A673 (cell line): ENCODE results near the gene TTC28. TPM values are rescaled to one million over a fixed set of nuclear protein-coding genes. Genes with fewer than 3 reads are reported as not detected.

Experiments used
- BruUV-seq: library from RNA; stranded (reverse); fragments of 400-500 nt; replicated peaks from 2 replicates; lab custom pipeline; 2021; lab: Mats Ljungman, UMichigan
- CTCF ChIA-PET: fragments of 300-600 bp; sonication (Branson Sonifier 250); formaldehyde crosslinking; loops from one replicate; lab custom pipeline; 2022; ENCODE audit warnings: antibody characterized with exemption; lab: Charles Lee
- POLR2A ChIA-PET: fragments of 300-600 bp; sonication (Branson Sonifier 250); formaldehyde crosslinking; loops from one replicate; lab custom pipeline; 2022; ENCODE audit warnings: antibody characterized with exemption; ENCODE audit not compliant: low non-redundant PET; lab: Charles Lee
- DNase-seq: peaks from one replicate; pipeline ENCODE4 v3.0.0-alpha.2; 2015; ENCODE audit warnings: low spot score
- H3K27ac ChIP-seq: fragments of 200-600 bp; sonication (generic); 2 replicates; pipeline ENCODE4 v1.5.1; 2016; ENCODE audit warnings: mixed run types, low read depth, mild to moderate bottlenecking, mixed read lengths, antibody characterized with exemption, low read length; ENCODE audit not compliant: poor library complexity, severe bottlenecking
- H3K27me3 ChIP-seq: fragments of 200-600 bp; sonication (generic); replicated peaks from 2 replicates; pipeline ENCODE4 v1.6.1; 2017; ENCODE audit warnings: mixed run types, low read depth, mild to moderate bottlenecking, mixed read lengths, antibody characterized with exemption, low read length; ENCODE audit not compliant: insufficient read depth, poor library complexity
- H3K36me3 ChIP-seq: fragments of 200-600 bp; sonication (generic); 2 replicates; pipeline ENCODE4 v1.6.1; 2016; ENCODE audit warnings: mixed run types, mild to moderate bottlenecking, mixed read lengths, antibody characterized with exemption, low read length; ENCODE audit not compliant: insufficient read depth, poor library complexity, severe bottlenecking
- H3K4me1 ChIP-seq: fragments of 200-600 bp; sonication (generic); 2 replicates; pipeline ENCODE4 v1.6.1; 2017; ENCODE audit warnings: mixed run types, mild to moderate bottlenecking, mixed read lengths, antibody characterized with exemption, low read length; ENCODE audit not compliant: insufficient read depth, poor library complexity, severe bottlenecking
- H3K4me3 ChIP-seq: fragments of 200-600 bp; sonication (generic); 2 replicates; pipeline ENCODE4 v1.5.1; 2016; ENCODE audit warnings: low read depth, mixed run types, mild to moderate bottlenecking, mixed read lengths, low read length; ENCODE audit not compliant: poor library complexity, severe bottlenecking
- H3K9me3 ChIP-seq: fragments of 200-600 bp; sonication (generic); 2 replicates; pipeline ENCODE4 v1.6.1; 2016; ENCODE audit warnings: mixed run types, low read depth, mild to moderate bottlenecking, mixed read lengths, antibody characterized with exemption, low read length; ENCODE audit not compliant: poor library complexity, severe bottlenecking
- EZH2 ChIP-seq: fragments of 200-600 bp; sonication (generic); IDR thresholded peaks from 2 replicates; pipeline ENCODE4 v1.6.1; 2017; ENCODE audit warnings: borderline replicate concordance, low read depth, mild to moderate bottlenecking, mixed read lengths, antibody characterized with exemption, low read length; ENCODE audit not compliant: poor library complexity, severe bottlenecking
- intact Hi-C: fragments of 100-400 bp; cut with micrococcal nuclease; formaldehyde crosslinking; loops from one replicate; pipeline ENCODE4 v1.10.0; 2022; ENCODE audit not compliant: unreplicated experiment
- total RNA-seq: library from RNA; stranded (reverse); gene quantifications from 2 replicates; pipeline ENCODE4 v1.2.3, GENCODE V29; 2021
- TF ChIP-seq, protein P1 (sequence below): fragments of 300-800, 200-600 bp; sonication (generic); conservative IDR thresholded peaks from 2 replicates; pipeline ENCODE4 v1.5.1; 2017; ENCODE audit warnings: low read depth, mild to moderate bottlenecking, antibody characterized with exemption, low read length, moderate library complexity, mixed read lengths

TTC28 gene
- total RNA-seq, 1 experiment from 2014 or later = 48.7 TPM

DNA sequence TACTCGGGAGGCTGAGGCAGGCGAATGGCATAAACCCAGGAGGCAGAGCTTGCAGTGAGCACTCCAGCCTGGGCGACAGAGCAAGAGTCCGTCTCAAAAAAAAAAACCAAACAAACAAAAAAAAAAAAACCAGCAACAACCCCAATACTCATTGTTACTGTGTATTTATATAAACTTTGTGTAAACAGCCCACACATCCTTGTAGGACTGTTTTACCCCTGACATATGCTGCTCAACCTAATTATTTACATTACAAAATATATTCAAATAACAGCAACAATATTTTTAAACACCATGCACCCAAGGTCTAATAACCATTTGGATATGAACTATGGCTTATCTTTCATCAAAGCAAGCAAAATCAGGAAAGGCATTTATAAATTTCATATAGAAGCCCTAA lies 284.1 kb downstream of the TTC28 start:
- Histone ChIP-seq H3K27ac (no peak overlapping the region), H3K9me3 (no peaks in the 10 kb centered on the region), H3K27me3 (no peaks in the 10 kb centered on the region), H3K36me3 (no peaks in the 10 kb centered on the region), H3K4me1 (peaks cover 35% of the 10 kb centered on the region), H3K4me3 (no peak overlapping the region)
- intact Hi-C loops = no loop called here
- no TSS peak for BruUV-seq
- no peak for DNase-seq
- CTCF ChIA-PET = no interaction called here
- TF ChIP-seq, protein P1, sequence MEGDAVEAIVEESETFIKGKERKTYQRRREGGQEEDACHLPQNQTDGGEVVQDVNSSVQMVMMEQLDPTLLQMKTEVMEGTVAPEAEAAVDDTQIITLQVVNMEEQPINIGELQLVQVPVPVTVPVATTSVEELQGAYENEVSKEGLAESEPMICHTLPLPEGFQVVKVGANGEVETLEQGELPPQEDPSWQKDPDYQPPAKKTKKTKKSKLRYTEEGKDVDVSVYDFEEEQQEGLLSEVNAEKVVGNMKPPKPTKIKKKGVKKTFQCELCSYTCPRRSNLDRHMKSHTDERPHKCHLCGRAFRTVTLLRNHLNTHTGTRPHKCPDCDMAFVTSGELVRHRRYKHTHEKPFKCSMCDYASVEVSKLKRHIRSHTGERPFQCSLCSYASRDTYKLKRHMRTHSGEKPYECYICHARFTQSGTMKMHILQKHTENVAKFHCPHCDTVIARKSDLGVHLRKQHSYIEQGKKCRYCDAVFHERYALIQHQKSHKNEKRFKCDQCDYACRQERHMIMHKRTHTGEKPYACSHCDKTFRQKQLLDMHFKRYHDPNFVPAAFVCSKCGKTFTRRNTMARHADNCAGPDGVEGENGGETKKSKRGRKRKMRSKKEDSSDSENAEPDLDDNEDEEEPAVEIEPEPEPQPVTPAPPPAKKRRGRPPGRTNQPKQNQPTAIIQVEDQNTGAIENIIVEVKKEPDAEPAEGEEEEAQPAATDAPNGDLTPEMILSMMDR = no peak
- no peak for TF ChIP-seq EZH2
- POLR2A ChIA-PET = no interaction called here

DNA sequence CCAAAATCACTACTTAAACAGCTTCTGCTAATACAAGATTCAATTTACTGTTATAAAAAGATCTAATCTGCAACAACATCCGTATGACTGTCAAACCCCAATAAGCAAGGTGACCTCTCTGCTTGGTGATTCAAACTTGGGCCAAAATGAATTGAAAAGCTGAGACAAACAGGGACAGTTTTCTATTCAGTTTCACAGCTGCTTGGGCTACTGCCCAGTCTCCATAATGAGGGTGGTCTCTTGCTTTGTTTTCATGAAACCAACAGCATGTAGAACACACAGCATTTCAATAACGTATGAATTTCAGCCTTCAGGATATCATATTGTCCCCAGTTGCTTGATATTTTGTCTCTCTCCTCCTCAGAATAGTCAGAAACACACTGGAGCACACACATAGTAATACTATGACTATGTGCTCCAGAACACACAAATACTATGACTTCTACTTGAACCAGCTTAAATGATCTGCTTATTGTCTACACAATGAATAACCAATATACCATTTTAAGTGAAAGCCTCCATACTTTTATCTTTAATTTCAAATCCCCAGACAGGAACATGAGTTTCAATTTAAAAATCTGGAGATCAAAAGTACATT lies 285.0 kb downstream of the TTC28 start:
- DNase-seq = no peak
- H3K36me3 ChIP-seq = no peaks in the 10 kb centered on the region
- ChIA-PET POLR2A (no interaction called here), CTCF (no interaction called here)
- no peaks in the 10 kb centered on the region for H3K27me3 ChIP-seq
- peaks cover 31% of the 10 kb centered on the region for H3K4me1 ChIP-seq
- intact Hi-C loops = no loop called here
- no peaks in the 10 kb centered on the region for H3K9me3 ChIP-seq
- TF ChIP-seq, protein P1 = no peak
- no peak for TF ChIP-seq EZH2
- H3K4me3 ChIP-seq = no peak overlapping the region
- no TSS peak for BruUV-seq
- no peak overlapping the region for H3K27ac ChIP-seq

DNA sequence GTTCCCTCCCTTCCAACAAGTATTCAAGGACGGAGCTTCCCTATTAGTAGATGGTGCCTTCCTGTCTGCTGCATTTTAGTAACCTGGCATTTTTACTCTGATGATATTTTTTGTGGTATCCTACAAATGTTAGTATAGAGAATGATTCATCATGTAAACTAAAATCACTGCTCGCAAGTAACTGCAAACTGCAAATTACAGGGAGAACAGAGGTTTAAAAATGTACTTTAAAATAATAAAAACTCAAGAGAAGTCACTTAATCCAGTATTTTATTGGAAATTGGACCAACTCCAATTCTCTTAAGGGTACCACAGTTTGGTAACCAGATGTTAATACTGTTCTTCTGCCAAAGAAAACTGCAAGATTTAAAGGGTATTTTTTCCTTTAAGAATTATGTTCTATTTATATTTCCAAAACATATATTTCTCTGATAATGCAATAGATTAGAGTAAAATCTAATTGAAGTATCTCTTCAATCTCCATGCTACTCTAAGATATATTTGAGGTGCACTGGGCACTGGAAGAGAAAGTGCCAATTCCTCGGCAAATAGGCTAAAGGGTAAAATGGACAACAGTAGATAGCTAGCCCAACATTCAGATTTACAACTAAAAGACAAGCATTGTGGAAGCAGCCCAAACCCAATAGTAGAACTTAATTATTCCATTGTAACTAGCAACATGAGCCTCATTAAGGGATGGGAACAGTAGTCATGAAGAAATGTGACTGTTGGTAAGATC lies 298.0 kb downstream of the TTC28 start:
- no peak overlapping the region for H3K27ac ChIP-seq
- no peaks in the 10 kb centered on the region for H3K36me3 ChIP-seq
- TF ChIP-seq, protein P1 = no peak
- TF ChIP-seq EZH2 = no peak
- no peaks in the 10 kb centered on the region for H3K9me3 ChIP-seq
- POLR2A ChIA-PET = no interaction called here
- intact Hi-C loops = no loop called here
- H3K27me3 ChIP-seq = no peaks in the 10 kb centered on the region
- no TSS peak for BruUV-seq
- no peak for DNase-seq
- H3K4me3 ChIP-seq = no peak overlapping the region
- CTCF ChIA-PET = no interaction called here
- H3K4me1 ChIP-seq = peaks cover 26% of the 10 kb centered on the region
